GM12891 (cell line): ENCODE data around the gene ABCA6.

Experiments used
- POLR2A ChIP-seq: IDR thresholded peaks from 2 replicates; pipeline ENCODE4 v1.6.1; 2011; ENCODE audit warnings: low read depth, low read length, control low read depth
- POLR2AphosphoS5 ChIP-seq: IDR thresholded peaks from 2 replicates; pipeline ENCODE4 v1.6.1; 2011; ENCODE audit warnings: low read depth, low read length, control low read depth
- SPI1 ChIP-seq: IDR thresholded peaks from 2 replicates; pipeline ENCODE4 v1.6.1; 2011; ENCODE audit warnings: low read depth, low read length, control low read depth
- TAF1 ChIP-seq: IDR thresholded peaks from 2 replicates; pipeline ENCODE4 v1.6.1; 2011; ENCODE audit warnings: low read depth, low read length, control low read depth

GRCh38 chr17:69173118-69173517 is 31.4 kb upstream of the ABCA6 start:
- TF ChIP-seq POLR2A (no peak), POLR2AphosphoS5 (no peak), TAF1 (no peak), SPI1 (no peak)
